Liver (tissue), 9 donors: ENCODE results near the gene TWNK. TPM values are rescaled to one million over a fixed set of nuclear protein-coding genes. Genes with fewer than 3 reads are reported as not detected.

Experiments
- DNase-seq: peaks from one replicate; pipeline ENCODE4 v3.0.0-alpha.2; 2017; ENCODE audit warnings: low spot score
- H3K27ac ChIP-seq, 2 donors: one replicate each; pipeline ENCODE4 v1.7.0; 2013; ENCODE audit warnings: inconsistent platforms in 2 of 2, low read length in 2 of 2, control low read depth in 1 of 2, low read depth in 1 of 2, mild to moderate bottlenecking in 1 of 2
- H3K27me3 ChIP-seq, 4 donors: one replicate each; pipeline versions ENCODE4 v1.6.1 to v1.7.0; 2013; ENCODE audit warnings: low read length in 3 of 4, inconsistent platforms in 1 of 4, mild to moderate bottlenecking in 1 of 4, moderate library complexity in 1 of 4; ENCODE audit not compliant: control insufficient read depth in 4 of 4, insufficient read depth in 4 of 4
- H3K36me3 ChIP-seq, 4 donors: one replicate each; pipeline versions ENCODE4 v1.6.1 to v1.7.0; 2013; ENCODE audit warnings: low read length in 3 of 4, mild to moderate bottlenecking in 3 of 4, low read depth in 1 of 4, moderate library complexity in 1 of 4; ENCODE audit not compliant: control insufficient read depth in 4 of 4, insufficient read depth in 3 of 4
- H3K4me1 ChIP-seq, 4 donors: one replicate each; pipeline versions ENCODE4 v1.6.1 to v1.7.0; 2013; ENCODE audit warnings: low read length in 3 of 4, mild to moderate bottlenecking in 3 of 4, moderate library complexity in 1 of 4; ENCODE audit not compliant: control insufficient read depth in 4 of 4, insufficient read depth in 4 of 4
- H3K4me3 ChIP-seq, 3 donors: one replicate each; pipeline versions ENCODE4 v1.6.1 to v1.7.0; 2013; ENCODE audit warnings: low read length in 3 of 3, control low read depth in 1 of 3, low read depth in 1 of 3, mild to moderate bottlenecking in 1 of 3
- H3K9ac ChIP-seq, 2 donors: one replicate each; pipeline ENCODE4 v1.7.0; 2013; ENCODE audit warnings: low read length in 2 of 2, mild to moderate bottlenecking in 2 of 2, moderate library complexity in 2 of 2, control low read depth in 1 of 2, low read depth in 1 of 2
- H3K9me3 ChIP-seq, 4 donors: one replicate each; pipeline versions ENCODE4 v1.6.1 to v1.7.0; 2013; ENCODE audit warnings: low read length in 3 of 4; ENCODE audit not compliant: control insufficient read depth in 4 of 4
- EGR1 ChIP-seq, 2 donors: IDR thresholded peaks; 2 replicates each; pipeline ENCODE4 v1.6.1; 2016 to 2018; ENCODE audit warnings: antibody characterized with exemption in 2 of 2, low read depth in 2 of 2
- FOXA1 ChIP-seq: IDR thresholded peaks from 2 replicates; pipeline ENCODE4 v1.6.1; 2016; ENCODE audit warnings: antibody characterized with exemption
- GABPA ChIP-seq, 2 donors: IDR thresholded peaks in 1 of 2; conservative IDR thresholded peaks in 1 of 2; 2 replicates each; pipeline ENCODE4 v1.6.1; 2016; ENCODE audit warnings: antibody characterized with exemption in 2 of 2, mild to moderate bottlenecking in 1 of 2, moderate library complexity in 1 of 2
- HNF4A ChIP-seq, 2 donors: conservative IDR thresholded peaks; 2 replicates each; pipeline ENCODE4 v1.6.1; 2016; ENCODE audit warnings: antibody characterized with exemption in 2 of 2, mild to moderate bottlenecking in 2 of 2
- HNF4G ChIP-seq: IDR thresholded peaks from 2 replicates; pipeline ENCODE4 v1.6.1; 2016; ENCODE audit warnings: antibody characterized with exemption
- JUND ChIP-seq, 2 donors: IDR thresholded peaks; 2 replicates each; pipeline ENCODE4 v1.6.1; 2016; ENCODE audit warnings: antibody characterized with exemption in 2 of 2
- NR2F2 ChIP-seq: IDR thresholded peaks from 2 replicates; pipeline ENCODE4 v1.6.1; 2016; ENCODE audit warnings: antibody characterized with exemption
- RAD21 ChIP-seq, 2 donors: IDR thresholded peaks; 2 replicates each; pipeline ENCODE4 v1.6.1; 2016; ENCODE audit warnings: antibody characterized with exemption in 2 of 2, mild to moderate bottlenecking in 2 of 2
- RXRA ChIP-seq, 2 donors: IDR thresholded peaks; 2 replicates each; pipeline ENCODE4 v1.6.1; 2017 to 2018; ENCODE audit warnings: antibody characterized with exemption in 2 of 2, mild to moderate bottlenecking in 1 of 2
- SP1 ChIP-seq: IDR thresholded peaks from 2 replicates; pipeline ENCODE4 v1.6.1; 2018; ENCODE audit warnings: antibody characterized with exemption, mild to moderate bottlenecking
- TAF1 ChIP-seq: conservative IDR thresholded peaks from 2 replicates; pipeline ENCODE4 v1.6.1; 2016; ENCODE audit warnings: antibody characterized with exemption, mild to moderate bottlenecking
- YY1 ChIP-seq: IDR thresholded peaks from 2 replicates; pipeline ENCODE4 v1.6.1; 2016; ENCODE audit warnings: antibody characterized with exemption, mild to moderate bottlenecking
- WGBS: extraction: QIAGEN DNeasy Blood & Tissue Kit; methylation state at CpG from one replicate; pipeline ENCODE4 v1.1.7; 2013; 5-methylcytosine and 5-hydroxymethylcytosine counted together
- polyA plus RNA-seq, 2 donors: library from polyadenylated mRNA; stranded (reverse) in 1 of 2; unstranded in 1 of 2; fragments of 200-250 nt in 1 of 2; fragments of >200 nt in 1 of 2; fragmentation: Nextera tagmentation in 1 of 2; extraction: Ambion mirVana in 1 of 2; gene quantifications; one replicate each; pipeline versions ENCODE4 v1.2.1 to v1.2.3, GENCODE V29; 2013 to 2015
- total RNA-seq, 2 donors: library from RNA; depleted of rRNA; stranded (reverse); fragments of >200 nt; gene quantifications; one replicate each; pipeline ENCODE4 v1.2.3, GENCODE V29; 2014
- TF ChIP-seq, protein P1 (sequence below): IDR thresholded peaks from 2 replicates; pipeline ENCODE4 v1.6.1; 2016; ENCODE audit warnings: antibody characterized with exemption
- TF ChIP-seq, protein P2 (sequence below): IDR thresholded peaks from 2 replicates; pipeline ENCODE4 v1.6.1; 2016; ENCODE audit warnings: antibody characterized with exemption
- TF ChIP-seq, protein P3 (sequence below): fragments of 150-350 bp; IDR thresholded peaks from 2 replicates; pipeline ENCODE4 v1.5.1; 2017; ENCODE audit warnings: improper control_type of control experiment, low read depth, low read length; ENCODE audit not compliant: missing input control
- TF ChIP-seq, protein P4 (sequence below): IDR thresholded peaks from 2 replicates; pipeline ENCODE4 v1.6.1; 2016; ENCODE audit warnings: antibody characterized with exemption
- donor health status: healthy.
- donor health status: healthy.
- donor health status: healthy.
- donor health status: healthy.
- donor health status: healthy.

Gene TWNK
- total and polyA plus RNA-seq, 4 donors, result 1.6 to 6.2 (median 4.4) TPM

DNA sequence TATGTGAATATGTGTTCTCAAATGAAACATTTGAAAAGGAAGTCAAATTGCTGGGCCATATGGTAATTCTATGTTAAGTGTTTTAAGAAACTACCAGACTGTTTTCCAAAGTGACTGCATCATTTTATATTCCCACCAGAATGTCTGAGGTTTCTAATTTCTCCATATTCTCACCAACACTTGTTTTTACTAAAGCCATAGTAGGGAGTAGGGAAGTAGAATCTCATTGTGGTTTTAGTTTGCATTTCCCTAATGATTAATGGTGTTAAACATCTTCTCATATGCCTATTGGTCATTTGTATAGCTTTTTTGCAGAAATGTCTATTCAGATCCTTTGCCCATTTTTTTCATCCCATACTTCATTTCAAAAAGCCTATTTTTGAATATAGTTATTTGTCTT lies 27.1 kb upstream of the TWNK start:
- H3K27me3 ChIP-seq, result no peaks in the 10 kb centered on the region
- no peak overlapping the region for H3K27ac ChIP-seq
- no peaks in the 10 kb centered on the region for H3K9me3 ChIP-seq
- TF ChIP-seq FOXA1, result no peak
- no peak for TF ChIP-seq RAD21 (IDR thresholded peaks at IDR 0.05)
- no peak for TF ChIP-seq HNF4G
- no peak for TF ChIP-seq RXRA (IDR thresholded peaks at IDR 0.05)
- TF ChIP-seq GABPA (IDR thresholded peaks at IDR 0.05 in 1 of 2, conservative IDR thresholded peaks at IDR 0.05 in 1 of 2), result no peak
- no peak for TF ChIP-seq NR2F2
- TF ChIP-seq, protein P1, sequence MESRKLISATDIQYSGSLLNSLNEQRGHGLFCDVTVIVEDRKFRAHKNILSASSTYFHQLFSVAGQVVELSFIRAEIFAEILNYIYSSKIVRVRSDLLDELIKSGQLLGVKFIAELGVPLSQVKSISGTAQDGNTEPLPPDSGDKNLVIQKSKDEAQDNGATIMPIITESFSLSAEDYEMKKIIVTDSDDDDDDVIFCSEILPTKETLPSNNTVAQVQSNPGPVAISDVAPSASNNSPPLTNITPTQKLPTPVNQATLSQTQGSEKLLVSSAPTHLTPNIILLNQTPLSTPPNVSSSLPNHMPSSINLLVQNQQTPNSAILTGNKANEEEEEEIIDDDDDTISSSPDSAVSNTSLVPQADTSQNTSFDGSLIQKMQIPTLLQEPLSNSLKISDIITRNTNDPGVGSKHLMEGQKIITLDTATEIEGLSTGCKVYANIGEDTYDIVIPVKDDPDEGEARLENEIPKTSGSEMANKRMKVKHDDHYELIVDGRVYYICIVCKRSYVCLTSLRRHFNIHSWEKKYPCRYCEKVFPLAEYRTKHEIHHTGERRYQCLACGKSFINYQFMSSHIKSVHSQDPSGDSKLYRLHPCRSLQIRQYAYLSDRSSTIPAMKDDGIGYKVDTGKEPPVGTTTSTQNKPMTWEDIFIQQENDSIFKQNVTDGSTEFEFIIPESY, result no peak
- TF ChIP-seq, protein P2, sequence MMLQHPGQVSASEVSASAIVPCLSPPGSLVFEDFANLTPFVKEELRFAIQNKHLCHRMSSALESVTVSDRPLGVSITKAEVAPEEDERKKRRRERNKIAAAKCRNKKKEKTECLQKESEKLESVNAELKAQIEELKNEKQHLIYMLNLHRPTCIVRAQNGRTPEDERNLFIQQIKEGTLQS, result no peak
- TF ChIP-seq TAF1, result no peak
- TF ChIP-seq YY1, result no peak
- TF ChIP-seq, protein P3, sequence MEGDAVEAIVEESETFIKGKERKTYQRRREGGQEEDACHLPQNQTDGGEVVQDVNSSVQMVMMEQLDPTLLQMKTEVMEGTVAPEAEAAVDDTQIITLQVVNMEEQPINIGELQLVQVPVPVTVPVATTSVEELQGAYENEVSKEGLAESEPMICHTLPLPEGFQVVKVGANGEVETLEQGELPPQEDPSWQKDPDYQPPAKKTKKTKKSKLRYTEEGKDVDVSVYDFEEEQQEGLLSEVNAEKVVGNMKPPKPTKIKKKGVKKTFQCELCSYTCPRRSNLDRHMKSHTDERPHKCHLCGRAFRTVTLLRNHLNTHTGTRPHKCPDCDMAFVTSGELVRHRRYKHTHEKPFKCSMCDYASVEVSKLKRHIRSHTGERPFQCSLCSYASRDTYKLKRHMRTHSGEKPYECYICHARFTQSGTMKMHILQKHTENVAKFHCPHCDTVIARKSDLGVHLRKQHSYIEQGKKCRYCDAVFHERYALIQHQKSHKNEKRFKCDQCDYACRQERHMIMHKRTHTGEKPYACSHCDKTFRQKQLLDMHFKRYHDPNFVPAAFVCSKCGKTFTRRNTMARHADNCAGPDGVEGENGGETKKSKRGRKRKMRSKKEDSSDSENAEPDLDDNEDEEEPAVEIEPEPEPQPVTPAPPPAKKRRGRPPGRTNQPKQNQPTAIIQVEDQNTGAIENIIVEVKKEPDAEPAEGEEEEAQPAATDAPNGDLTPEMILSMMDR, result no peak
- TF ChIP-seq HNF4A (conservative IDR thresholded peaks at IDR 0.05), result no peak
- TF ChIP-seq, protein P4, sequence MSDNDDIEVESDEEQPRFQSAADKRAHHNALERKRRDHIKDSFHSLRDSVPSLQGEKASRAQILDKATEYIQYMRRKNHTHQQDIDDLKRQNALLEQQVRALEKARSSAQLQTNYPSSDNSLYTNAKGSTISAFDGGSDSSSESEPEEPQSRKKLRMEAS, result no peak
- H3K4me1 ChIP-seq, result peaks cover 0 to 13% (median 7%) of the 10 kb centered on the region in 4 donors
- no peak overlapping the region for H3K4me3 ChIP-seq
- DNase-seq, result no peak
- H3K9ac ChIP-seq, result no peak overlapping the region
- H3K36me3 ChIP-seq, result peaks cover 3 to 41% (median 26%) of the 10 kb centered on the region in 4 donors

DNA sequence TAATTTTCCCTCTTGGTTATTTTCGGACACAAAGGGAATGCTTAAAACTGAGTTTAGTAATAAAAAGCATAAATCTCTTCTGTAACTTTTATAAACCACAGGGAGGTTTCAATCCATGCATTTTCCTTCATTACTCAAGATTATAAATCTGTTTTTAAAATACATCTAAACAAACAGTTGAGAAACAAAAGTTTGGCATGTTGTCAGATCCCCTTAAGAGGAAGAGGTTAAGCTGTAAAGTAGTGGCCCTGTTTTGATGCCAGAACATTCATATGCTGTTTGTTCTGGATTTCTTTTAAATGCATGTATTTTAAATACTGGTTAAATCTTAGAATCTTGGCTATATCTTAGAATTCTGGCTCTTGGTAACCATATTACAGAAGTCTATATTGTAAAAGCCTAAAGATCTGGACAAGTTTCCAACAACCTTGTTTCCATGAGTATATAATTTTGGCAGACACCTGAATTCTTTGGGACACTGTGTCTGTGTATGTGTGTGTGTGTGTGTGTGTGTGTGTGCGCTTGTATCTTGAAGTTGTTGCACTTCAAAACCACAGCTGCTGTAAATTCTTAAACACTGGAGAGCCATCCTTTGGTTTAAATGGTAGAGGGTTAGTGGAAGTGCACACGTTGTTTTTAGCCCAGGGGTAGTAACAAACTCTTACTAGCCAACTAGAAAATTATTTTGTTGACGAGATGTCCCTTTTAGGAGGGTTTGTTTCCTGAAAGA lies 24.8 kb upstream of the TWNK start:
- WGBS, result 79% methylated on average over 4 of the region's 4 CpGs
- peaks cover under 1 to 37% (median 26%) of the 10 kb centered on the region in 4 donors for H3K36me3 ChIP-seq
- H3K27ac ChIP-seq, result no peak overlapping the region

More for the DNA sequence above, 24.8 kb upstream of the TWNK start:
- H3K9ac ChIP-seq, result no peak overlapping the region
- peaks cover 0 to 13% (median 7%) of the 10 kb centered on the region in 4 donors for H3K4me1 ChIP-seq
- no peaks in the 10 kb centered on the region for H3K9me3 ChIP-seq
- H3K4me3 ChIP-seq, result no peak overlapping the region
- no peak for DNase-seq
- no peaks in the 10 kb centered on the region for H3K27me3 ChIP-seq
- TF ChIP-seq EGR1 (IDR thresholded peaks at IDR 0.05; ENCODE audit: low read depth in 2 of 2) (no peak), RAD21 (IDR thresholded peaks at IDR 0.05) (no peak), SP1 (no peak), JUND (IDR thresholded peaks at IDR 0.05) (no peak), HNF4G (no peak), NR2F2 (no peak), TAF1 (no peak), YY1 (no peak)
